WTC11 (cell line): ENCODE data around the gene PRM2. TPM values are rescaled to one million over a fixed set of nuclear protein-coding genes. Genes with fewer than 3 reads are reported as not detected.

Experiments used
- ARID4B ChIP-seq: sonication (generic); formaldehyde crosslinking; IDR thresholded peaks from 2 replicates; pipeline ENCODE4 v1.8.0; 2023; ENCODE audit warnings: missing genetic modification reagents, mild to moderate bottlenecking, borderline replicate concordance
- E2F4 ChIP-seq: sonication (generic); formaldehyde crosslinking; IDR thresholded peaks from 2 replicates; pipeline ENCODE4 v1.8.1; 2022; ENCODE audit warnings: low read depth, mild to moderate bottlenecking, moderate library complexity, missing genetic modification reagents, borderline replicate concordance
- MAX ChIP-seq: sonication (generic); formaldehyde crosslinking; IDR thresholded peaks from 2 replicates; pipeline ENCODE4 v1.8.0; 2022; ENCODE audit warnings: mild to moderate bottlenecking, missing genetic modification reagents
- MXD4 ChIP-seq: fragments of 250-450 bp; sonication (Bioruptor Pico); IDR thresholded peaks from 2 replicates; pipeline ENCODE4 v1.8.0; 2021; ENCODE audit warnings: mild to moderate bottlenecking, moderate library complexity, borderline replicate concordance
- PREB ChIP-seq: sonication (generic); formaldehyde crosslinking; IDR thresholded peaks from 2 replicates; pipeline ENCODE4 v1.8.1; 2022; ENCODE audit warnings: mild to moderate bottlenecking, missing genetic modification reagents, moderate library complexity, borderline replicate concordance
- RORB ChIP-seq: fragments of 250-450 bp; sonication (Bioruptor Pico); IDR thresholded peaks from 2 replicates; pipeline ENCODE4 v1.9.0; 2021; ENCODE audit warnings: mild to moderate bottlenecking
- SOX15 ChIP-seq: fragments of 250-450 bp; sonication (Bioruptor Pico); IDR thresholded peaks from 2 replicates; pipeline ENCODE4 v1.9.0; 2021; ENCODE audit warnings: mild to moderate bottlenecking
- SP1 ChIP-seq: sonication (generic); formaldehyde crosslinking; conservative IDR thresholded peaks from 2 replicates; pipeline ENCODE4 v1.8.1; 2022; ENCODE audit warnings: missing genetic modification reagents
- TCF7 ChIP-seq: sonication (generic); formaldehyde crosslinking; IDR thresholded peaks from 2 replicates; pipeline ENCODE4 v1.8.0; 2022; ENCODE audit warnings: mild to moderate bottlenecking, low read depth, missing genetic modification reagents, moderate library complexity
- TEAD4 ChIP-seq: sonication (generic); formaldehyde crosslinking; IDR thresholded peaks from 2 replicates; pipeline ENCODE4 v1.8.0; 2022; ENCODE audit warnings: mild to moderate bottlenecking, missing genetic modification reagents
- USF1 ChIP-seq: sonication (generic); formaldehyde crosslinking; IDR thresholded peaks from 2 replicates; pipeline ENCODE4 v1.8.0; 2022; ENCODE audit warnings: mild to moderate bottlenecking, missing genetic modification reagents
- ZBTB21 ChIP-seq: sonication (generic); formaldehyde crosslinking; IDR thresholded peaks from 2 replicates; pipeline ENCODE4 v1.8.1; 2023; ENCODE audit warnings: mild to moderate bottlenecking, missing genetic modification reagents, borderline replicate concordance
- ZBTB43 ChIP-seq: sonication (generic); formaldehyde crosslinking; IDR thresholded peaks from 2 replicates; pipeline ENCODE4 v1.8.1; 2023; ENCODE audit warnings: mild to moderate bottlenecking, missing genetic modification reagents
- ZNF121 ChIP-seq: sonication (generic); formaldehyde crosslinking; IDR thresholded peaks from 2 replicates; pipeline ENCODE4 v1.8.0; 2023; ENCODE audit warnings: missing genetic modification reagents
- ZNF232 ChIP-seq: sonication (generic); formaldehyde crosslinking; IDR thresholded peaks from 2 replicates; pipeline ENCODE4 v1.8.0; 2022; ENCODE audit warnings: mild to moderate bottlenecking, missing genetic modification reagents
- ZNF396 ChIP-seq: fragments of 250-450 bp; sonication (Bioruptor Pico); IDR thresholded peaks from 2 replicates; pipeline ENCODE4 v1.8.0; 2021; ENCODE audit warnings: mild to moderate bottlenecking, moderate library complexity, borderline replicate concordance
- ZNF425 ChIP-seq: fragments of 250-450 bp; sonication (Bioruptor Pico); conservative IDR thresholded peaks from 2 replicates; pipeline ENCODE4 v1.9.0; 2021; ENCODE audit warnings: mild to moderate bottlenecking
- ZNF532 ChIP-seq: fragments of 250-450 bp; sonication (Bioruptor Pico); IDR thresholded peaks from 2 replicates; pipeline ENCODE4 v1.9.0; 2021; ENCODE audit warnings: mild to moderate bottlenecking, borderline replicate concordance
- ZSCAN18 ChIP-seq: fragments of 250-450 bp; sonication (Bioruptor Pico); IDR thresholded peaks from 2 replicates; pipeline ENCODE4 v2.1.2; 2022; ENCODE audit warnings: mild to moderate bottlenecking, moderate library complexity
- total RNA-seq: library from RNA; stranded (reverse); gene quantifications from 3 replicates; pipeline ENCODE4 v1.2.3, GENCODE V29; 2021

Gene PRM2
- total RNA-seq, 1 experiment from 2014 or later, result not detected

- TF ChIP-seq ZNF532 (CRISPR knock-in tag) (no peak), TEAD4 (CRISPR knock-in tag) (no peak), SOX15 (CRISPR knock-in tag) (no peak), ZNF232 (CRISPR knock-in tag) (no peak), ZNF425 (no peak), MXD4 (CRISPR knock-in tag) (no peak), RORB (CRISPR knock-in tag) (0 out of 2 replicates have a peak, but pooled peaks have one; percentile 85), TCF7 (CRISPR knock-in tag) (no peak; the same call in 1 of the 2 replicates), SP1 (CRISPR knock-in tag) (peak; percentile 61), ZBTB21 (CRISPR knock-in tag) (no peak), USF1 (CRISPR knock-in tag) (peak; percentile 33; the same call in 1 of the 2 replicates), ZSCAN18 (no peak), ZNF121 (CRISPR knock-in tag) (no peak), ARID4B (CRISPR knock-in tag) (peak; percentile 60; the same call in 1 of the 2 replicates), MAX (CRISPR knock-in tag) (peak; percentile 60; the same call in 1 of the 2 replicates), ZNF396 (CRISPR knock-in tag) (no peak), ZBTB43 (CRISPR knock-in tag) (no peak), PREB (no peak), E2F4 (CRISPR knock-in tag) (no peak)
These were observed 20.3 kb downstream of the PRM2 start, which contains the start of gene SOCS1 (continued) for GRCh38 chr16:11255737-11256660.
